Effector CD4-positive, alpha-beta T cell (primary cell): ENCODE measurements around the gene PACSIN2.

ENCODE experiments used
- DNase-seq: peaks from one replicate; pipeline ENCODE4 v3.0.0-alpha.2; 2020

The PACSIN2 gene

GRCh38 chr22:42901790-42902508 lies 113.0 kb downstream of the PACSIN2 start:
- DNase-seq = no peak

GRCh38 chr22:42897960-42898359 lies 117.0 kb downstream of the PACSIN2 start:
- no peak for DNase-seq

GRCh38 chr22:42895541-42895981 lies 119.4 kb downstream of the PACSIN2 start:
- no peak for DNase-seq

GRCh38 chr22:42895087-42895486 lies 119.9 kb downstream of the PACSIN2 start:
- no peak for DNase-seq

GRCh38 chr22:42893371-42894150 lies 121.4 kb downstream of the PACSIN2 start:
- no peak for DNase-seq

GRCh38 chr22:42892571-42893316 lies 122.2 kb downstream of the PACSIN2 start:
- DNase-seq = no peak

GRCh38 chr22:42892156-42892555 lies 122.8 kb downstream of the PACSIN2 start:
- no peak for DNase-seq

- no peak for DNase-seq
Observed at GRCh38 chr22:42891696-42892095, 123.3 kb downstream of the PACSIN2 start.

GRCh38 chr22:42891008-42891407 lies 123.9 kb downstream of the PACSIN2 start:
- no peak for DNase-seq

- no peak for DNase-seq
Observed at GRCh38 chr22:42889304-42889703, 125.6 kb downstream of the PACSIN2 start.

- no peak for DNase-seq
Observed at GRCh38 chr22:42887523-42888507, 127.1 kb downstream of the PACSIN2 start.

- DNase-seq = no peak
Observed at GRCh38 chr22:42887120-42887519, 127.8 kb downstream of the PACSIN2 start.

- no peak for DNase-seq
Observed at GRCh38 chr22:42885446-42885845, 129.5 kb downstream of the PACSIN2 start.

- no peak for DNase-seq
Observed at GRCh38 chr22:42884616-42885375, 130.2 kb downstream of the PACSIN2 start.

GRCh38 chr22:42883970-42884369 lies 131.0 kb downstream of the PACSIN2 start:
- no peak for DNase-seq

GRCh38 chr22:42883121-42883520 lies 131.8 kb downstream of the PACSIN2 start:
- no peak for DNase-seq

GRCh38 chr22:42881982-42882656 lies 132.8 kb downstream of the PACSIN2 start:
- DNase-seq = no peak

GRCh38 chr22:42881298-42881697 lies 133.7 kb downstream of the PACSIN2 start:
- no peak for DNase-seq

GRCh38 chr22:42880815-42881214 lies 134.1 kb downstream of the PACSIN2 start:
- no peak for DNase-seq

- no peak for DNase-seq
Observed at GRCh38 chr22:42879371-42880021, 135.5 kb downstream of the PACSIN2 start.
